OCI-LY7 (cell line): ENCODE results near the gene SNX20.

Experiments used
- EZH2phosphoT487 ChIP-seq: fragments of 200-600 bp; sonication (generic); IDR thresholded peaks from 2 replicates; pipeline ENCODE4 v1.6.1; 2018; ENCODE audit warnings: low read depth, borderline replicate concordance, mild to moderate bottlenecking, mixed run types, antibody characterized with exemption, low read length, moderate library complexity, mixed read lengths
- TF ChIP-seq, protein P1 (sequence below): fragments of 200-600 bp; sonication (generic); conservative IDR thresholded peaks from 2 replicates; pipeline ENCODE4 v1.5.1; 2014; ENCODE audit warnings: mild to moderate bottlenecking, antibody characterized with exemption, low read length, moderate library complexity, mixed read lengths

- TF ChIP-seq, protein P1, sequence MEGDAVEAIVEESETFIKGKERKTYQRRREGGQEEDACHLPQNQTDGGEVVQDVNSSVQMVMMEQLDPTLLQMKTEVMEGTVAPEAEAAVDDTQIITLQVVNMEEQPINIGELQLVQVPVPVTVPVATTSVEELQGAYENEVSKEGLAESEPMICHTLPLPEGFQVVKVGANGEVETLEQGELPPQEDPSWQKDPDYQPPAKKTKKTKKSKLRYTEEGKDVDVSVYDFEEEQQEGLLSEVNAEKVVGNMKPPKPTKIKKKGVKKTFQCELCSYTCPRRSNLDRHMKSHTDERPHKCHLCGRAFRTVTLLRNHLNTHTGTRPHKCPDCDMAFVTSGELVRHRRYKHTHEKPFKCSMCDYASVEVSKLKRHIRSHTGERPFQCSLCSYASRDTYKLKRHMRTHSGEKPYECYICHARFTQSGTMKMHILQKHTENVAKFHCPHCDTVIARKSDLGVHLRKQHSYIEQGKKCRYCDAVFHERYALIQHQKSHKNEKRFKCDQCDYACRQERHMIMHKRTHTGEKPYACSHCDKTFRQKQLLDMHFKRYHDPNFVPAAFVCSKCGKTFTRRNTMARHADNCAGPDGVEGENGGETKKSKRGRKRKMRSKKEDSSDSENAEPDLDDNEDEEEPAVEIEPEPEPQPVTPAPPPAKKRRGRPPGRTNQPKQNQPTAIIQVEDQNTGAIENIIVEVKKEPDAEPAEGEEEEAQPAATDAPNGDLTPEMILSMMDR = no peak
- no peak for TF ChIP-seq EZH2phosphoT487
Measured at GRCh38 chr16:50679266-50679665, 1.8 kb downstream of the SNX20 start.
